B cell (primary cell): ENCODE measurements around the gene KIAA1217. TPM values are rescaled to one million over a fixed set of nuclear protein-coding genes. Genes with fewer than 3 reads are reported as not detected.

Experiments used
- ATAC-seq: fragments of 200-7000 bp; cut with Tn5 transposase; one replicate; pipeline ENCODE4 v1.10.0; 2021; ENCODE audit warnings: low read depth, mild to moderate bottlenecking, moderate number of reproducible peaks, moderate library complexity
- CTCF ChIA-PET: fragments of 350-600 bp; sonication (Branson Sonifier 250); formaldehyde crosslinking; loops from one replicate; lab custom pipeline; 2021; ENCODE audit warnings: antibody characterized with exemption, inconsistent platforms; lab: Charles Lee
- POLR2A ChIA-PET: fragments of 350-600 bp; sonication (Branson Sonifier 250); formaldehyde crosslinking; loops from one replicate; lab custom pipeline; 2021; ENCODE audit warnings: antibody characterized with exemption; lab: Charles Lee
- DNase-seq: peaks from one replicate; pipeline ENCODE4 v3.0.0; 2013
- H2AFZ ChIP-seq: 2 replicates; pipeline ENCODE4 v1.6.1; 2012; ENCODE audit warnings: mild to moderate bottlenecking, low read depth, low read length; ENCODE audit not compliant: insufficient read depth, poor library complexity, severe bottlenecking
- H3K27ac ChIP-seq, 2 donors: 1 replicate in 1 of 2; 2 replicates in 1 of 2; pipeline ENCODE4 v1.5.1; 2012 to 2013; ENCODE audit warnings: low read length in 2 of 2, mild to moderate bottlenecking in 2 of 2, moderate library complexity in 1 of 2
- H3K27me3 ChIP-seq, 4 experiments: fragments of 200-600 bp in 1 of 4; sonication (generic) in 1 of 4; replicated peaks in 1 of 4; 1 replicate in 2 of 4; 2 replicates in 2 of 4; pipeline versions ENCODE4 v1.6.1 to v1.7.0; 2013 to 2016; ENCODE audit warnings: low read length in 3 of 4, mild to moderate bottlenecking in 2 of 4, mixed read lengths in 1 of 4, moderate library complexity in 1 of 4; ENCODE audit not compliant: insufficient read depth in 4 of 4, control insufficient read depth in 3 of 4; ENCODE audit errors: control extremely low read depth in 1 of 4
- H3K36me3 ChIP-seq, 2 experiments: replicated peaks in 1 of 2; 1 replicate in 1 of 2; 2 replicates in 1 of 2; pipeline versions ENCODE4 v1.6.1 to v1.7.1; 2013; ENCODE audit warnings: low read length in 1 of 2; ENCODE audit not compliant: insufficient read depth in 2 of 2, control insufficient read depth in 1 of 2; ENCODE audit errors: control extremely low read depth in 1 of 2, extremely low read depth in 1 of 2
- H3K4me1 ChIP-seq, 2 donors: fragments of 200-600 bp in 1 of 2; sonication (generic) in 1 of 2; 1 replicate in 1 of 2; 2 replicates in 1 of 2; pipeline versions ENCODE4 v1.5.1 to v1.6.1; 2013 to 2017; ENCODE audit warnings: low read length in 2 of 2; ENCODE audit not compliant: control insufficient read depth in 2 of 2, insufficient read depth in 2 of 2
- H3K4me2 ChIP-seq: replicated peaks from 2 replicates; pipeline ENCODE3; 2012; ENCODE audit warnings: mild to moderate bottlenecking, low read depth, low read length; ENCODE audit not compliant: poor library complexity, severe bottlenecking
- H3K4me3 ChIP-seq, 5 experiments: fragments of 200-600 bp in 1 of 5; sonication (generic) in 1 of 5; 1 replicate in 3 of 5; 2 replicates in 2 of 5; pipeline versions ENCODE4 v1.5.1 to v1.7.0; 2011 to 2016; ENCODE audit warnings: low read length in 4 of 5, mild to moderate bottlenecking in 4 of 5, low read depth in 2 of 5, control low read depth in 1 of 5, moderate library complexity in 1 of 5; ENCODE audit not compliant: insufficient read depth in 1 of 5; ENCODE audit errors: control extremely low read depth in 1 of 5, extremely low read depth in 1 of 5
- H3K79me2 ChIP-seq: fragments of 200-600 bp; sonication (generic); one replicate; pipeline ENCODE4 v1.6.0; 2016; ENCODE audit warnings: low read length; ENCODE audit not compliant: control insufficient read depth, insufficient read depth
- H3K9ac ChIP-seq: fragments of 200-600 bp; sonication (generic); 2 replicates; pipeline ENCODE4 v1.6.1; 2017; ENCODE audit warnings: mild to moderate bottlenecking, low read length, moderate library complexity
- H3K9me3 ChIP-seq, 3 donors: one replicate each; pipeline versions ENCODE4 v1.6.1 to v1.7.1; 2013; ENCODE audit warnings: low read length in 2 of 3; ENCODE audit not compliant: control insufficient read depth in 2 of 3, insufficient read depth in 1 of 3; ENCODE audit errors: control extremely low read depth in 1 of 3
- H4K20me1 ChIP-seq: 2 replicates; pipeline ENCODE4 v1.6.0; 2012; ENCODE audit warnings: mild to moderate bottlenecking, low read length; ENCODE audit not compliant: insufficient read depth, control insufficient read depth, poor library complexity, severe bottlenecking
- H3K27ac Mint-ChIP-seq: one replicate; pipeline ENCODE4 v1.8.0; 2021; ENCODE audit warnings: mixed read lengths
- H3K27me3 Mint-ChIP-seq: one replicate; pipeline ENCODE4 v1.8.0; 2021; ENCODE audit warnings: mixed read lengths
- H3K4me1 Mint-ChIP-seq: one replicate; pipeline ENCODE4 v1.8.0; 2021; ENCODE audit warnings: mixed read lengths
- H3K4me3 Mint-ChIP-seq: one replicate; pipeline ENCODE4 v1.8.0; 2021; ENCODE audit warnings: mixed read lengths
- H3K9me3 Mint-ChIP-seq: one replicate; pipeline ENCODE4 v1.8.0; 2022; ENCODE audit warnings: mixed read lengths; ENCODE audit not compliant: insufficient read depth
- EZH2 ChIP-seq: IDR thresholded peaks from 2 replicates; pipeline ENCODE4 v1.6.1; 2012; ENCODE audit warnings: borderline replicate concordance, low read depth, mild to moderate bottlenecking, moderate library complexity, low read length; ENCODE audit not compliant: insufficient read depth, poor library complexity, severe bottlenecking
- WGBS: methylation state at CpG from one replicate; pipeline ENCODE4 v1.1.5; 2013; ENCODE audit warnings: missing lambda C conversion rate; ENCODE audit not compliant: insufficient coverage; 5-methylcytosine and 5-hydroxymethylcytosine counted together
- intact Hi-C: fragments of 100-400 bp; cut with micrococcal nuclease; formaldehyde crosslinking; loops from one replicate; pipeline ENCODE4 v1.10.0; 2022
- polyA plus RNA-seq: library from polyadenylated mRNA; depleted of rRNA; stranded (reverse); fragments of >200 nt; gene quantifications from 2 replicates; pipeline ENCODE4 v1.2.3, GENCODE V29; 2012
- total RNA-seq, 2 donors: library from RNA; stranded (reverse); fragments of 120-200 nt in 1 of 2; gene quantifications; 1 replicate in 1 of 2; 2 replicates in 1 of 2; pipeline versions ENCODE4 v1.2.3 to v1.2.4, GENCODE V29; 2013 to 2022
- TF ChIP-seq, protein P1 (sequence below): fragments of 200-600 bp; IDR thresholded peaks from one replicate; pipeline ENCODE4 v1.8.0; 2022; ENCODE audit warnings: antibody characterized with exemption, mild to moderate bottlenecking

KIAA1217 gene
- total and polyA plus RNA-seq, 2 donors (not counting 1 experiment from before 2014, with no cell fraction given): 0.67 TPM; not detected in 1

DNA sequence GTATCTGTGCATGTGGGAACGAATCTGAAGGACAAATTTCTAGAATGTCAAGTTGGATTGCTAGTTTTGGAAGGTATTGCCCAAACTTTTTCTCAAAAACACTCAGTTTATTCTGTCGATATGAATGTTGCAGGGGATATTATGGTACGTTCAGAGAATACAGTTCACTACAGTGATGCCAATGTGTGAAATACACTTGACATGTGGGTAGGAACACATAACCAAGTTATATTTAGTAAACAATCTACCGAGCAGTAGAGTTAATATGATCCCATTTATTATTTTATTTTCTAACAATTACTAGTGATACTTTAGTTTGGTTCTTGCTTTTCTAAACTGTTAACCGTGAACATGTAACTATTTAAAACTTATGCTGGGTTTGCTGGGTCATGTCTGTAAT, 37.4 kb downstream of the KIAA1217 start:
- Histone ChIP-seq H3K4me1 (no peaks in the 10 kb centered on the region), H3K27me3 (no peaks in the 10 kb centered on the region), H3K4me3 (no peak overlapping the region), H4K20me1 (no peaks in the 10 kb centered on the region), H3K79me2 (no peaks in the 10 kb centered on the region), H3K4me2 (no peak overlapping the region), H3K9me3 (no peaks in the 10 kb centered on the region), H3K27ac (no peak overlapping the region), H3K36me3 (no peaks in the 10 kb centered on the region), H2AFZ (no peak overlapping the region), H3K9ac (no peak overlapping the region)
- H3K4me3 Mint-ChIP-seq: no peak overlapping the region
- WGBS: no CpG with 5 or more reads among the region's 5 CpGs
- intact Hi-C loops: no loop called here
- POLR2A ChIA-PET: no interaction called here
- ATAC-seq (no peak), DNase-seq (no peak)
- peaks cover 3% of the 10 kb centered on the region for H3K27me3 Mint-ChIP-seq
- no peak for TF ChIP-seq EZH2
- TF ChIP-seq, protein P1, sequence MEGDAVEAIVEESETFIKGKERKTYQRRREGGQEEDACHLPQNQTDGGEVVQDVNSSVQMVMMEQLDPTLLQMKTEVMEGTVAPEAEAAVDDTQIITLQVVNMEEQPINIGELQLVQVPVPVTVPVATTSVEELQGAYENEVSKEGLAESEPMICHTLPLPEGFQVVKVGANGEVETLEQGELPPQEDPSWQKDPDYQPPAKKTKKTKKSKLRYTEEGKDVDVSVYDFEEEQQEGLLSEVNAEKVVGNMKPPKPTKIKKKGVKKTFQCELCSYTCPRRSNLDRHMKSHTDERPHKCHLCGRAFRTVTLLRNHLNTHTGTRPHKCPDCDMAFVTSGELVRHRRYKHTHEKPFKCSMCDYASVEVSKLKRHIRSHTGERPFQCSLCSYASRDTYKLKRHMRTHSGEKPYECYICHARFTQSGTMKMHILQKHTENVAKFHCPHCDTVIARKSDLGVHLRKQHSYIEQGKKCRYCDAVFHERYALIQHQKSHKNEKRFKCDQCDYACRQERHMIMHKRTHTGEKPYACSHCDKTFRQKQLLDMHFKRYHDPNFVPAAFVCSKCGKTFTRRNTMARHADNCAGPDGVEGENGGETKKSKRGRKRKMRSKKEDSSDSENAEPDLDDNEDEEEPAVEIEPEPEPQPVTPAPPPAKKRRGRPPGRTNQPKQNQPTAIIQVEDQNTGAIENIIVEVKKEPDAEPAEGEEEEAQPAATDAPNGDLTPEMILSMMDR: no peak
- no peak overlapping the region for H3K27ac Mint-ChIP-seq
- CTCF ChIA-PET: no interaction called here
- no peaks in the 10 kb centered on the region for H3K9me3 Mint-ChIP-seq
- no peaks in the 10 kb centered on the region for H3K4me1 Mint-ChIP-seq

DNA sequence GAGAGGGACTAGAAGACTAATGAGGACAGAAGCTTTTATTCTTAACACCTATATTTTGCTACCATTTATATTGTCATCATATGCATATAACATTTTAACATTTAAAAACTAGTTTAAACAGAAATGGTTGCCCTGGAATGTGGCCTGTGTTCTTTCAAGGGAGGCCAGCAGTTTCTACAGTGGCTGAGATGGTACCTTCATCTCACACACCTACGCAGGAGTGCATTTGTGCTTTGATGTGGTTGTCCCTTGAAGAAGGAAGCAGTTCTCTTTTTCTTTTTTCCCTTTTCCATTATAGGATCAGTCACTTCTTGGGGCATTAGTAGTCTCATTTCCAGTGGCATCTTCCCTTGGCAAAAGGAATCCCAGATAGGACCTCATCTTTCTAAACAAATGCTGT, 38.9 kb downstream of the KIAA1217 start:
- ATAC-seq: no peak
- POLR2A ChIA-PET: no interaction called here

More for the DNA sequence above, 38.9 kb downstream of the KIAA1217 start:
- Histone ChIP-seq H2AFZ (no peak overlapping the region), H3K27me3 (no peaks in the 10 kb centered on the region), H3K4me2 (no peak overlapping the region), H3K36me3 (no peaks in the 10 kb centered on the region), H4K20me1 (no peaks in the 10 kb centered on the region), H3K9me3 (no peaks in the 10 kb centered on the region), H3K9ac (no peak overlapping the region), H3K4me1 (no peaks in the 10 kb centered on the region), H3K79me2 (no peaks in the 10 kb centered on the region), H3K4me3 (no peak overlapping the region), H3K27ac (no peak overlapping the region)
- WGBS: 50% methylated on average over 1 of the region's 1 CpG
- CTCF ChIA-PET: no interaction called here
- no peak overlapping the region for H3K27ac Mint-ChIP-seq
- DNase-seq: no peak
- intact Hi-C loops: no loop called here
- no peaks in the 10 kb centered on the region for H3K27me3 Mint-ChIP-seq
- H3K4me1 Mint-ChIP-seq: no peaks in the 10 kb centered on the region
- no peaks in the 10 kb centered on the region for H3K9me3 Mint-ChIP-seq
- H3K4me3 Mint-ChIP-seq: no peak overlapping the region
- TF ChIP-seq, protein P1: no peak
- TF ChIP-seq EZH2: no peak
